CD4-positive, alpha-beta T cell treated with Interleukin-1 beta for 1 hour (primary cell): Measurements from ENCODE around the gene DYNC1I1.
A peak's percentile ranks its signal among the peaks of the same experiment; 100 is the strongest.
"Not testable (repeated sequence)": the region's sequence is repeated elsewhere in the genome, so short reads cannot be mapped to it uniquely, and the experiment has no call there.

Experiments
- DNase-seq, 2 donors: peaks; one replicate each; pipeline ENCODE4 v3.0.0-alpha.2; 2020 to 2022

Gene DYNC1I1

GRCh38 chr7:95915731-95916130, 143.4 kb downstream of the DYNC1I1 start:
- no peak for DNase-seq

DNA sequence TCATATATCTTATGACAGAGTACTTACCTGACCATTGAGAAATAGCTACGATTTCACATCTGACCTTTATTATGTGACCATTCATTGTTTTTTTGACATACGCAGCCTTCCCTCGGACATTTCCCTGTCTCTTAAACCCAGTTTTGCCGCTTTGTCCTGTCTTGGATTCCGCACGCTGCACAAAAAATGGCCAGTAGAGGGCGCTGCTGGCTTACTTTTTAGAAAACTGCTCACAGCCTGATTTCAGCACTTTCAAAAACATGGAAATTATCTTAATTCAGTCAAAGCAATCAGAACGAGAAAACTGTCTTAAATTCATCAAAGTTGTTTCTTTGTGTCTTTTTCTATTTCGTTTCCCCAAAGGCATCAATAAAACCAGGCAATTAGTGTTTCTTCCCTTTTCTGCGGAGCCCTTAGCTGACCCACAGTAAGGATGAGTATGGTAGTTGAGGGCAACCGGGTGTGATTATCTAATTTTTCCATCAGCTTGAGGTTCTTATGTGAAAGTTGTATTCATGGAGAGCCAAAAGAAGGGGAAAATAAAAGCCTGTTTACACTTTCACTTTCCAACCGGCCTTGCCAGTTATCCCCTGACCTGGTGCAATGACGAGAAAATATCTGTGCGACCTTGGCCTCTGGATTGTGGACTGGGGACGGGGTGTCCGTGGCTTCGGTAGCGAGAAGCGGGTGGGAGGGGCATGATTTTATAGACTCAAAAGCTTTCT, 144.4 kb downstream of the DYNC1I1 start:
- peak; percentile 52 to 62 for DNase-seq

DNA sequence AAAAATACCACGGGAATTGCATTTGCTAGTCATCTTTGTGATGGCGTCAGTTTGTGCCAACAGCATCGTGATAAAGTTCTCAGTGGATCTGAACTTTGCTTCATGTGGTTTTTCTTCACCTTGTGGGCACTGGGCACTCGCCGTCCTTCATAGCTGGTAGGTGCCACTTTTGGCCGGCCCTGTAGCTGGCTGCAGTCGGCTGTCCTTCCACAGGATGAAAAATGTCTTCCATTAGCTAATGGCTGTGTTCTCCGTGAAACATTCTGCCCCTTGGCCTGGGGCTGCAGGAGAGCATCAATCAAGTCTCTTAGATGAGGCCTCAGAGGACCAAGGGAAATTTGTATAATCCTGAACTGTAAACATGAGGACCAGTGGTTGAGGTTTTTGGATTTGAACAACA, 145.3 kb downstream of the DYNC1I1 start:
- no peak for DNase-seq

DNA sequence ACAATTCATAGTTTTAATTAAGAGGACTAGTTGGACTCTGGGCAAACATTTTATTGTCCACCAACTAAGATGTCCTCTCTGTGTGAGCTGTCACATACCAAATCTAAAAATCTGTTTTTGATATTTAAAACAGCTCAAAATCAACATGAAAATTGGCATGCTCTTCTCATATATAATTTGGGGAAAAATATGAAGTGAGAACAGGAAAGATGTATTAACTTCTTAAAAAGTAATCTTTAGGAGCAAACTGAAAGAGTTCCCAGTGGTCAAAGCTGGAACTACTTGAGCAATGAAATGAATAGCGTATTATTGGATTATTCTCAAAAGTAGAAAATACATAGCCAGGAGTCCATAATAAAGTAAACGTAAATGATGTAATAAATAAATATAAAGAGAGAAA, 147.2 kb downstream of the DYNC1I1 start:
- DNase-seq = no peak

GRCh38 chr7:95921543-95921942, 149.2 kb downstream of the DYNC1I1 start:
- DNase-seq = no peak

DNA sequence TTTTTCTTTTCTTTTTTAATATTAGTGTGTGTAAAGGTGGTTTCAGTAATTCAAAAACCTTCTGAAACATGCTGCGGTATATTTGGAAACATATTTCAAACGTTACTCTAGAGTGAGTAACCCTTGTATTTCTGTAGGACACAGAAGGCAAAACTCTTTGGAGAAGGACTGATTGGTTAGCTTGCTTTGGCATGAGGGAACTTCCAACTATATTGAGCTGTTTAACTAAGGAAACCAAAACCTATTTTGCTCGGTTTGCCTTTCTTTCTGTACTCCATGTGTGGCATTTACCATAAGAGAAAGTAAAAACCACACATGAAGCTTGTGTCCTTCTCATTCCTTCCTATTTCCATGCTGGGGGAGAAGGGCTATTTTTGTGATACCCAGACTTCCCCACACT, 149.8 kb downstream of the DYNC1I1 start:
- no peak for DNase-seq

- no peak for DNase-seq
Measured at GRCh38 chr7:95925236-95925635, 152.9 kb downstream of the DYNC1I1 start.

GRCh38 chr7:95925971-95926370, 153.6 kb downstream of the DYNC1I1 start:
- DNase-seq = no peak

DNA sequence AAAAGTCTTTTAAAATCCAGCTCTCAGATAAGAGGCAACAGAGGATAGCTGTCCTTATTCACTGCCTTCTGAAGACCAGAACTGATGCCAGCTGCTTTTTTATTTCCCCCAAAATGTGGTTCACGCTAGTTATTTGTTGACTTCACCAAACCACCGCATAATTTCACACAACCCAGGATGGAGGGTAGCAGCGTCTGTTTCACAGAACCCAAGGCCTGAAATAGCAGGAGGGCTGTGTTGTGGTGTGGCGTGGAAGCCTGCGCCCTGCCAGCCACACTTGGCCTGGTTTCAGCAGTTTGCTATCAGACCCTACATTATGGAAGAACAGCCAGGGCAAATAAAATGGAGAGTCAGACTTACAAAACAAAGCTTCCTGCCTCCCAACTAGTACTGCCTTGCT, 155.4 kb downstream of the DYNC1I1 start:
- no peak for DNase-seq

GRCh38 chr7:95929710-95930280, 157.4 kb downstream of the DYNC1I1 start:
- no peak for DNase-seq

GRCh38 chr7:95931460-95932232, 159.3 kb downstream of the DYNC1I1 start:
- no peak for DNase-seq

GRCh38 chr7:95933618-95934017, 161.3 kb downstream of the DYNC1I1 start:
- DNase-seq = no peak

DNA sequence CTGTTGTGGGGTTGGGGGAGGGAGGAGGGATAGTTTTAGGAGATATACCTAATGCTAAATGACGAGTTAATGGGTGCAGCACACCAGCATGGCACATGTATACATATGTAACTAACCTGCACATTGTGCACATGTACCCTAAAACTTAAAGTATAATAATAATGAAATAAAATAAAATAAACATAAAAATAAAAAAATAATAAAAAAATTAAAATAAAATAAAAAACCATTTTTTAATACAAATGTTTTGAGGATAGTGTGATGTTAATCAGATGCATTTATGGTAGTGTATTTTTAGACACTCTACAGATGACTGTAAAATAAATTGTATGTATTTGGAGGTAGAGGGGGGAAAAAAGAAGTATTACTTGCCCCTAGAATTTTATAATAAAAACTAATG, 172.5 kb downstream of the DYNC1I1 start:
- not testable (repeated sequence) for DNase-seq

GRCh38 chr7:95950698-95951097, 178.3 kb downstream of the DYNC1I1 start:
- DNase-seq = no peak

- DNase-seq = no peak
Measured at GRCh38 chr7:95951531-95951930, 179.2 kb downstream of the DYNC1I1 start.

DNA sequence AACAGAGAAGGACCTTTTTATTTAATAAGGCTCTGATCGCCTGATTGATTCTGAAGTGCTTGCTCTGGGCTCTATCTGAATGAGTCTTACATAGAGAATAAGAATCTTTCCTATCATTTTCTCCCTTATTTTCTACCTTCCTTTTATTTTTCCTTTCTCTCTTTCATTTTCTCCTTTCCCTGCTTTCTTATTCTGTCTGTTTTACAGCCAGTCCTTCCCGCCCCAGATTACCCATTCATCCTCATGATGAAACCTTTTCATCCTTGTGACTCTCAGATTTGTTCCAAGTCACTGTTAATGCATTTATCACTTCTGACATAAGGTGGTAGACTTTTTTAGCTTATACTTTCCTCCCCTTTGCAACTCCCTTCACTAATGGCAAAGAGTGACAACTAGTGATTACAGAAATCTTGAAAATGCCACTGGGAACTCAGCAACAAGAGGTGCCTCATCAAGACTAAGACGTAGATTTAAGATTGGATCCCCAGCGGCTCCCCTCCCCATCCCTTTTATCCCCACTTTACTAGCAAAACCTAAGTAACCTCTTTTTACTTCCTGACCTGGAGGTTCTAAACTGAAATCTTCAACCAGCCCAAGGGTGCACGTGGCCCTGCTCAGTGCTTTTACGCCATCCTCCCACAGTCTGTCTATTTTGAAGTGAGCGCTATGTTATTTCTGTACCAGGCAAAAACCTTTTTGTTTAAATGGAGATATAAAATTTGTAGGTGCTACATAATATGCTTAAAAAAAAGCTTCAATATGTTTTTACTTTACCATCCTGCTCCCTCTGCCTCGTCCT, 179.8 kb downstream of the DYNC1I1 start:
- no peak for DNase-seq

DNA sequence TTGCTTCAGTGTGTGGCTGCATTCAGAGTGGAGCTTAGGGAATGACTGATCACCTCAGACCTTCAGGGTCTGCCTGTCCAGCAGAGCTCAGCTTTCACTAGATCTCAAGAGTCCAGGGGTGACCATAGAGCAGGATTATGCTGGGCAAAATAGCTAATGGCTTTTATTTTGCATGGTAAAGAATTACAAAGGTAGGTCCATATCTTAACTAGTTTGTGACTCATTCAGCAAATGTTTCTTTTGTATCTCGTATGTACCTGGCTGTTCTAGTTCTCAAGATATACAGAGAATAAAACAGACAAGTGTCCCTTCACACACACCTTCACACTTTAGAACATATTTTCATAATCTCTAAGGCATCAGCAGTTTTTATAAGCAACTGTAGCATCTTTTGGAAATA, 180.5 kb downstream of the DYNC1I1 start:
- DNase-seq = no peak

GRCh38 chr7:95955748-95956147, 183.4 kb downstream of the DYNC1I1 start:
- DNase-seq = no peak

GRCh38 chr7:95957510-95957909, 185.2 kb downstream of the DYNC1I1 start:
- no peak for DNase-seq

DNA sequence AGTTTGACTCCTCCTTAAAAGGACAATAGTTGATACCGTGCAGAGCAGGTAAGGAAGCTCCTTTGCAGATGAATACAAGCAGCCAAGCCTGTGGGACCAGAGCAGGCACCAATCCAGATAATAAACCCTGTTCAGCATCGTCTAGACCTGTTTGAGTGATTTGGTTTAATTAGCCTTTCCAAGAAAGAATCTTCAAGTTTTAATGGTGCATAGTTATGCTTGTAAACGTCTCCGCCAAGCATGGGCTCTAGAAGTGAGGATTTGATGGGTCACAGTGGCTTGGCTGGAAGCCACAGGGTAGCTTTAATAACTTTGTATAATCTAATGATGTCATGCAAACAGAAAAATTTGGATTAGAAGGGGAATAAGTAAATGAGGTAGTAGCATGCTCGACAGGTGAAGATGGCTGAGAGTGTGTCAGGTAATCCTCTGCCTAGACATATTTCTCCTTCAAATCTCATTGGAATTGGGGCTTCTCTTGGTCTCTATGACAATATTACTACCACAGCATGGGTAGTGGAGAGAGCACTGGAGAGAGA, 188.4 kb downstream of the DYNC1I1 start:
- no peak for DNase-seq

- no peak for DNase-seq
Measured at GRCh38 chr7:95963446-95963990, 191.2 kb downstream of the DYNC1I1 start.

DNA sequence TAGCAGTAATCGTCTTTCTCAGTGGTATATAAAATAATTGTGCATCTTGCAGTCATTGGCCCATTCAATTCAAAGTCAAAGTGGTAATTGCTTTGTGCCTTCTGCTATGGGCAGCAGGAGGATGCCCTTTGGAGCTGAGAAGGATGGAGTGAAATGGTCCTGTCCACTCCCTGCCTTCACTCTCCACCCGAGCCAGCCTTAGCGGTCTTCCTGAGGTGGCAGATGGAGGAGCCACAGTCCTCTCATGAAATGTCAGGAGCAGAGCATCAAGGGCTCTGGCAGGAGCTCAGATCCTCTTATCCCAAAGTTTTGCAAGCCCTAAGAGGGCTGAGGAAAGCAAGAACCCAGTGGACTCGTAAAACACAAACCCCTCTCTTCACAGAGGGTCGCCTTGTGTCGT, 199.4 kb downstream of the DYNC1I1 start:
- no peak for DNase-seq

DNA sequence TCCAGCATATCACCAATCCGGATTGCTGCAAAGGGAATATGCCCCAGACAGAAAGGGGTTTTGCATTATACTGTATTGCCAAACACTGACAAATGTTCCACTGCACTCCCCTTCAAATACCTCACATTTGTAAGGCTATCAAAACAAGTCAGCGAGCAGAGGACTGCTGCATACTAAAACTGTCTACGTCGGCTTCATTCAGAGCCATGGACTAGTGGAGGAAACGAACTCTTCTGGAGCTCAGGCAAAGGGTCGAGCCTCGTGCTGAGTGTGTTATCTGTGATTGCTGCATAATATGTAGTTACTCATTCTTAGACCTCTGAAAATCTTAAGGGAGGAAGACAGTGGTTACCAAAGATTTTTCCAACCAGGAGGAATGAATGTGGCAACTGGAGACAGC, 200.2 kb downstream of the DYNC1I1 start:
- no peak for DNase-seq
